Non-pigmented ciliary epithelial cell (primary cell): ENCODE data around the gene PAPPA2.

Source experiments
- DNase-seq: peaks from one replicate; pipeline ENCODE4 v3.0.0-alpha.2; 2010; ENCODE audit warnings: low read depth

PAPPA2 gene

GRCh38 chr1:176811511-176812288, 348.7 kb downstream of the PAPPA2 start:
- no peak for DNase-seq

GRCh38 chr1:176815621-176816020, 352.6 kb downstream of the PAPPA2 start:
- DNase-seq, result no peak

DNA sequence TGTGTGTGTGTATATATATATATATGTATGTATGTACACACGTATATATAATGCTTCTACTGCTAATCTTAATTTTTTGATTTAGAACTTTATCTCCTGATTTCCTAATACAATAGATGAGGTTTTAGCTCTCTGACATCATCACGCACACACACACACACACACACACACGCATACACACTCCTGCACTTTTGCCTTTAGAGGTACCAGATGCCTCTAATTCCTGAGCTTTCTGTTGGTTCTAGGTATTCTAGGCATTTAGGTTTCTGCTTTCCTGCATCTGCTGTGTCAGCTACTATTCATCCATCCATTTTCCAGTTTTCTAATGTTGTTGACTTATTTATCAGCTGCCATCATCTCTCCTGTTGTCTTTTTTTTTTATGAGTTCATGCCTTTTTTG, 353.3 kb downstream of the PAPPA2 start:
- DNase-seq, result no peak

- DNase-seq, result no peak
These were observed 357.5 kb downstream of the PAPPA2 start for GRCh38 chr1:176820391-176821031.

GRCh38 chr1:176826265-176826664, 363.3 kb downstream of the PAPPA2 start:
- DNase-seq, result no peak

GRCh38 chr1:176829261-176829660, 366.3 kb downstream of the PAPPA2 start:
- DNase-seq, result no peak

DNA sequence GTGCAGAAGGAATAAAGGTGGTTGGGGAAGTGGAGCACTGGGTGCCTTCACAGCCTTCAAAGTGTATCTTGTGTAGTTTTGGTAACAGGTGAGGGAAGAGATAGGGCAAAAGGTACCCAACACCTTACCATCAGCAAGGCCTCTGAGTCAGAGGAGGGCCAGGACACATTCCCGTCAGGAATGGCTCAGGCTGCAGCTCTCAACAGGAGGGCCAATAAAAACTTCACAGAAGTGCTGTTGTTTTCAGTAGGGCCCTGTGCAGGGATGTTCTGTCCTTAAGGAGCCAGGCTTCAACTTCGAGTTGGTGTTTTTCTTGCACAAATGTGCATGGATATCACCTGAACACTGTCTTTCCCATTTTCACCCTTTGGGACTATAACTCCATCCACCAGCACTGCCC, 368.2 kb downstream of the PAPPA2 start:
- DNase-seq, result no peak

GRCh38 chr1:176837708-176838107, 374.7 kb downstream of the PAPPA2 start:
- DNase-seq, result no peak

DNA sequence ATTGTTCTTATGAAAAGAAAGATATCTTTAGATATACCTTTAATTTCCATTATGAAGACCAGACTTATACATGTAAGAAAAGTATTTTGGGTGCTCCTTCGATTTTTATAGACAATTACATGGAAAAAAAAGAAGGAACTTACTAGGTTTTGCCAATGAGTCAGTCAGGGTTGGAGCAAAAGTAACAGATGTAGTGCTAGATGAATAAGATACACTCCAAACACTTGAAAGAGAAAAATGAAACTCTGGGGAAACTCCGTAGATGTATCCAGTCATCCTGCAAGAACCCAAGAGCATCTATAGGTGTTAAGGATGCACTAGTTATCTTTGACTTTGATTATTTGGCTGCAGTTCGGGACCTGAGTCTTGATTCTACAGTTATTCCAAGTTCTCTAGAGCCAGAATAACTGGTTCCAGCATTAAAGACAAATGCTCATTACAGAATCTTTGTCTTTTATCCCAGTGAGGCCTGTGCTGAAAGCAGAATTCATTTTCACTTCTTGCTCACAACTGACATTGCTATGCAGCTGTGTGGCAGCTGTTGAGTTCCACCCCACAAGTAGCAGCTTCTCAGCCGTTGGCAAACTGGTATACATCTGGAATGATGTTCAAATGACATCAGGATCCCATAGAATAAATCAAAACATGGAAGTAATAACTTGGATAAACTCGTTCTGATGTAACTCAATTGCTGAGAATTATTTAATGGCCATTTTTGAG, 375.5 kb downstream of the PAPPA2 start:
- DNase-seq, result no peak

- no peak for DNase-seq
These were observed 376.2 kb downstream of the PAPPA2 start for GRCh38 chr1:176839216-176839615.

- no peak for DNase-seq
These were observed 378.3 kb downstream of the PAPPA2 start for GRCh38 chr1:176841238-176841637.

- peak; percentile 26 for DNase-seq
These were observed 380.6 kb downstream of the PAPPA2 start for GRCh38 chr1:176843352-176844297.

DNA sequence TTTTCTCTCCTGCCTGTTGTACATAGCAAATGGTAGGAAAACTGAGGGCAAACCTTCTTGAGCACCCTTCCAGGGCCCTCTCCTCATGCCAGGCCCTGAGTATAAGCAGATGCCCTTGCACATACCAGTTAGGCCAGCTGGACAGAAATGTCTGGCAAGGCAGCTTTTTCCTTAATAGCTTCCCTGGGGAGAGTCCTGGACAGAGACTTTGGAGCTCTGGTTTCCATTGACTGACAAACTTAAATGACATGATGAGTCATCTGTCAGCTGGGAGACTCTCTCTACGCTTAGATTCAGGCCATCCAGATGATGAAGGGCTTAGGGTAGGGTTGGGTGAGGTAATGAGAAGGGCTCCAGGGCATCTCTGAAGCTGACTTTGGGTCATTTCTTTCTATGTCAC, 384.1 kb downstream of the PAPPA2 start:
- DNase-seq, result no peak

- no peak for DNase-seq
These were observed 386.3 kb downstream of the PAPPA2 start for GRCh38 chr1:176849281-176849680.

DNA sequence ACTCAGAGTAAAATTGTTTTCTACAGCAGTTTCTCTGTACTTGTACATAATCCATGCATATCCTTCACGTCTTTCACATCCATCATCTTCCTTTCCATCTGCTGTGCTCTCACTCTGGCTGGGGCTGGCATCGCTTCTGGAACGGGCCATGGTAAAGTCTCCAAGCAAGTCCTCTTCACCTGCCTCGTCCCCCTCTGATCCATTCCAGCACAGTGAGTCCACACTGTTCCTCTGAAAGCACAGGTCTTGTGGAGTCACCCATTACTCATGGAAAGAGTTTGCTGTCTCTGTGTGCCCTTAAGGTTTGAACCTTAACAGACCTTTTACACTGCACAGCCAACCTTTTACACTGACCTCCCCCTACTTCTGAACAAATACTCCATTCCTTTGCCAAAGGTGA, 387.9 kb downstream of the PAPPA2 start:
- DNase-seq, result no peak

- no peak for DNase-seq
These were observed 389.1 kb downstream of the PAPPA2 start for GRCh38 chr1:176852124-176852523.

GRCh38 chr1:176853503-176853902, 390.5 kb downstream of the PAPPA2 start:
- DNase-seq, result no peak

DNA sequence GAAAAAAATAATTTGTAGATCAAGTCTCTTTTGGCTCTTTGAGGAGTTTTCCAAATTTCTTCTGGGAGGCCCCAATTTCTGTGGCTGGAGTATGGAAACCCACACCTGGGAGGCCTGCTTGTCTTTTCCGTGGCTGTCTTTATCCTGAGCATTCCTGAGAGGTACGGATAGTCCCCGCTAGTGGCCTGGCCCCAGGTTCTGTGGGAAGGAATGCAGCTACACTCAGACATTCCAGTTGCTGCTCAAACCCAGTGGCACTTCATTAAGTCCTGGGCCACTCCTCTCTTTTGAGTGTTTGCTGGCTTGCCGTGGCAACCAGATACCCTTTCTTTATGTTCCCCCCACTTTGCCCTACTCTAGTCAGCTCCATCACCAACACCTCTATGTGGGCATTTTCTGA, 391.1 kb downstream of the PAPPA2 start:
- no peak for DNase-seq

- DNase-seq, result no peak
These were observed 392.1 kb downstream of the PAPPA2 start for GRCh38 chr1:176854758-176855745.

- no peak for DNase-seq
These were observed 394.7 kb downstream of the PAPPA2 start for GRCh38 chr1:176857632-176858031.

GRCh38 chr1:176858433-176858916, 395.5 kb downstream of the PAPPA2 start:
- DNase-seq, result no peak
